Sigmoid colon (tissue), 4 donors: ENCODE results near the gene WWC1.

ENCODE experiments used
- EP300 ChIP-seq, 4 donors: sonication (generic); formaldehyde crosslinking; IDR thresholded peaks; one replicate each; pipeline ENCODE4 v1.6.1; 2017; ENCODE audit warnings: antibody characterized with exemption in 4 of 4
- POLR2A ChIP-seq, 2 donors: fragments of 450-650 bp; IDR thresholded peaks; one replicate each; pipeline ENCODE4 v1.6.1; 2016; ENCODE audit warnings: antibody characterized with exemption in 2 of 2, mild to moderate bottlenecking in 2 of 2, moderate library complexity in 2 of 2
- TF ChIP-seq, protein P1 (sequence below), 4 experiments: fragments of 450-650 bp in 3 of 4; fragments of 200-600 bp in 1 of 4; IDR thresholded peaks; one replicate each; pipeline ENCODE4 v1.5.1; 2016 to 2019; ENCODE audit warnings: antibody characterized with exemption in 4 of 4, mild to moderate bottlenecking in 3 of 4, moderate library complexity in 2 of 4

DNA sequence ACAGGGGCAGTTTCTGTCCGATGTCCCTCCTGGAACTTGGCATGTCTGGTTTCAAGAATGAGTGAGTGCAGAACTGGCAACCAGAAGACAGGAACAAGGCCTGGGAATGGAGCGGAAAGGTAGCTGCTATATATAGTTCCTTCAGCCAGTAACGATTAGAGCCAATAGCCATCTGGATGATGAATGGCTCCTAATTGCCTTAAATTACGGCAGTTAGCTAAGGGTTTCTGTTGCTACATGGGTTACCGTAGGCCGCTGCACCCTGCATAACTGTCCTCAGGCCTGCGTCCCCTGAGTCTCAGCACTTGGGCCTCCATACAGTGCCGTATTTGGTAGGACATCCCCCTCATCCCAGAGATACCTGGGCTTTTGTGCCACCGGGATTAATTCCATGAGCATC lies 29.4 kb downstream of the WWC1 start:
- TF ChIP-seq POLR2A (IDR thresholded peaks at IDR 0.05): no peak
- TF ChIP-seq, protein P1, sequence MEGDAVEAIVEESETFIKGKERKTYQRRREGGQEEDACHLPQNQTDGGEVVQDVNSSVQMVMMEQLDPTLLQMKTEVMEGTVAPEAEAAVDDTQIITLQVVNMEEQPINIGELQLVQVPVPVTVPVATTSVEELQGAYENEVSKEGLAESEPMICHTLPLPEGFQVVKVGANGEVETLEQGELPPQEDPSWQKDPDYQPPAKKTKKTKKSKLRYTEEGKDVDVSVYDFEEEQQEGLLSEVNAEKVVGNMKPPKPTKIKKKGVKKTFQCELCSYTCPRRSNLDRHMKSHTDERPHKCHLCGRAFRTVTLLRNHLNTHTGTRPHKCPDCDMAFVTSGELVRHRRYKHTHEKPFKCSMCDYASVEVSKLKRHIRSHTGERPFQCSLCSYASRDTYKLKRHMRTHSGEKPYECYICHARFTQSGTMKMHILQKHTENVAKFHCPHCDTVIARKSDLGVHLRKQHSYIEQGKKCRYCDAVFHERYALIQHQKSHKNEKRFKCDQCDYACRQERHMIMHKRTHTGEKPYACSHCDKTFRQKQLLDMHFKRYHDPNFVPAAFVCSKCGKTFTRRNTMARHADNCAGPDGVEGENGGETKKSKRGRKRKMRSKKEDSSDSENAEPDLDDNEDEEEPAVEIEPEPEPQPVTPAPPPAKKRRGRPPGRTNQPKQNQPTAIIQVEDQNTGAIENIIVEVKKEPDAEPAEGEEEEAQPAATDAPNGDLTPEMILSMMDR (IDR thresholded peaks at IDR 0.05): no peak
- no peak for TF ChIP-seq EP300 (IDR thresholded peaks at IDR 0.05)
